ENCODE data around the gene GPRC5C.
A peak's percentile ranks its signal among the peaks of the same experiment; 100 is the strongest.

The GPRC5C gene

DNA sequence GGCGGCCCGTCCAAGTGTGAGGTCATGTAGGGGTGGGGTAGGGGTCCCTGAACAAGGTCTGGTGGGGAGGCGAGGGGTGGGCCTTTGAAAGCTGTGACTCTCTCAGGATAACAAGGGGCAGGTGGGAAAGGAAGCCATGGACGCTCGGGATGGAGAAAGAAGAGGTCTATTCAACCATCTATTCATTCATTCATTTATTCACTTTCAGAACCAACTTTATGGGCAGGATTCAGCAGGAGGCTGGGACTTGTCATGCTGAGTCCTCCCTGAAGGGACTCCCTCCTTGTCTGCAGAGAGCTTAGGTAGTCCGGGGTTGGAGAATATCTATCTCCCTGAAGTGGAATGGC is 25.9 kb downstream of the GPRC5C start:
- Histone ChIP-seq H3K27ac (ENCODE audit: low read depth, low read length) (no peak overlapping the region), H3K4me3 (ENCODE audit: low read depth in 1 of 2, low read length in 2 of 2) (no peak overlapping the region), H3K9ac (ENCODE audit: low read depth in 1 of 2, low read length in 2 of 2) (no peak overlapping the region), H3K4me1 (ENCODE audit: control insufficient read depth in 1 of 2, insufficient read depth in 2 of 2, low read length in 2 of 2) (peaks cover 27 to 30% of the 10 kb centered on the region in 2 donors), H3K27me3 (ENCODE audit: control insufficient read depth in 1 of 2, insufficient read depth in 2 of 2, low read length in 2 of 2) (no peaks in the 10 kb centered on the region), H3K36me3 (ENCODE audit: control insufficient read depth in 1 of 2, insufficient read depth in 2 of 2, low read length in 2 of 2) (no peaks in the 10 kb centered on the region), H3K9me3 (ENCODE audit: control insufficient read depth in 1 of 2, low read length in 2 of 2) (no peaks in the 10 kb centered on the region)

DNA sequence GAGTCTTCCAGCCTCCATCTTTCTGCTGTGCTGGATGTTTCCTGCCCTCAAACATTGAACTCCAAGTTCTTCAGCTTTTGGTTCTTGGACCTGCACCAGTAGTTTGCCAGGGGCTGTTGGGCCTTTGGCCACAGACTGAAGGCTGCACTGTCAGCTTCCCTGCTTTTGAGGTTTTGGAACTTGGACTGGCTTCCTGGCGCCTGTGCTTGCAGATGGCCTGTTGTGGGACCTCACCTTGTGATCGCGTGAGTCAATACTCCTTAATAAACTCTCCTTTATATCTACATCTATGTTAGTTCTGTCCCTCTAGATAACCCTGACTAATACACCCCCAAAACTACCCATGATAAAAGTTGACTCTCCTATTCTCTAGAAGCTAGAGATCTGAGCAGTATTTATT is 26.9 kb downstream of the GPRC5C start:
- no peak overlapping the region for H3K4me3 ChIP-seq (ENCODE audit: low read depth in 1 of 2, low read length in 2 of 2)
- H3K27me3 ChIP-seq (ENCODE audit: control insufficient read depth in 1 of 2, insufficient read depth in 2 of 2, low read length in 2 of 2), result no peaks in the 10 kb centered on the region
- H3K9me3 ChIP-seq (ENCODE audit: control insufficient read depth in 1 of 2, low read length in 2 of 2), result no peaks in the 10 kb centered on the region
- no peak overlapping the region for H3K27ac ChIP-seq (ENCODE audit: low read depth, low read length)
- peaks cover 28 to 29% of the 10 kb centered on the region in 2 donors for H3K4me1 ChIP-seq (ENCODE audit: control insufficient read depth in 1 of 2, insufficient read depth in 2 of 2, low read length in 2 of 2)
- no peak overlapping the region for H3K9ac ChIP-seq (ENCODE audit: low read depth in 1 of 2, low read length in 2 of 2)
- no peaks in the 10 kb centered on the region for H3K36me3 ChIP-seq (ENCODE audit: control insufficient read depth in 1 of 2, insufficient read depth in 2 of 2, low read length in 2 of 2)

DNA sequence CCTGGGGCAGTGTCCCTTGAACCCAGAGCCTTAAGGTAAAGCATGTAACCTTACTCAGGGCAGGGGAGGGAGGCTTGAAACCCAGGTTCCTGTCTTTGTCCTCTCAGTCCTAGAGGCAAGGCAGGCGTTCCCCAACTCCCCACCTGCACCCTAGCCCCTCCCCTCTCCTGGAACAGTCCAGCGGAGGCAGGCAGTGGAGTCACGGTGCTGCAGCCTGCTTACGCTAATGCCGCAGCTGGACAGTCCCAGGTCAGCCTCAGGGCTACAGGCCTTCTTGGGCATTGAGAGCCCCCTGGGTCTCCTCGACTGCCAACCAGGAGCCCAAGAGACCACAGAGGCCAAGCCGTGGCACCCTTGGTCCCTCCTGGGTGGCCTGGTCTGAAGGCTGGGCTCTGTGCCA is 27.7 kb downstream of the GPRC5C start:
- Histone ChIP-seq H3K27ac (ENCODE audit: low read depth, low read length) (no peak overlapping the region), H3K4me1 (ENCODE audit: control insufficient read depth in 1 of 2, insufficient read depth in 2 of 2, low read length in 2 of 2) (peaks cover 23 to 25% of the 10 kb centered on the region in 2 donors), H3K9me3 (ENCODE audit: control insufficient read depth in 1 of 2, low read length in 2 of 2) (no peaks in the 10 kb centered on the region), H3K36me3 (ENCODE audit: control insufficient read depth in 1 of 2, insufficient read depth in 2 of 2, low read length in 2 of 2) (no peaks in the 10 kb centered on the region), H3K27me3 (ENCODE audit: control insufficient read depth in 1 of 2, insufficient read depth in 2 of 2, low read length in 2 of 2) (no peaks in the 10 kb centered on the region), H3K9ac (ENCODE audit: low read depth in 1 of 2, low read length in 2 of 2) (no peak overlapping the region), H3K4me3 (ENCODE audit: low read depth in 1 of 2, low read length in 2 of 2) (no peak overlapping the region)

DNA sequence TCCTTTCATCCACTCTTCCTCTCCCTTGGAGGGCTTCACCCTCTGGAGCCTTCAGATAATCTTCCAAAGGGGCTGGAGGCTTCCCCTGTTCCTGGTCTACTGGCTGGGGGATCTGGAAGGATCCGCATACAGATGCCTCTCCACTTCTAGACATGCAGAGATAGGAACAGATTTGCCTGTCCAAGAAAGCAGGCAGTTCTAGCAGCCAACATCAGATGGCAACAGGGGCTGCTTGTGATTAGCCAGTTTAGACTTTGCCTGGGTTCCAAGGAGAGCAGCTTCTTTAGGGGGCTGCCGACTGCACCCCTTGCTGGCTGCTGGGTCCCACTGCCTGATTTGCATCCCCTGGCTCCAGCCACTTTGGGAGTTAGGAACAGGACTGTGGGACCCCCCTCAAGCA is 28.4 kb downstream of the GPRC5C start:
- Histone ChIP-seq H3K36me3 (ENCODE audit: control insufficient read depth in 1 of 2, insufficient read depth in 2 of 2, low read length in 2 of 2) (no peaks in the 10 kb centered on the region), H3K4me3 (ENCODE audit: low read depth in 1 of 2, low read length in 2 of 2) (no peak overlapping the region), H3K9me3 (ENCODE audit: control insufficient read depth in 1 of 2, low read length in 2 of 2) (no peaks in the 10 kb centered on the region), H3K27me3 (ENCODE audit: control insufficient read depth in 1 of 2, insufficient read depth in 2 of 2, low read length in 2 of 2) (no peaks in the 10 kb centered on the region), H3K9ac (ENCODE audit: low read depth in 1 of 2, low read length in 2 of 2) (no peak overlapping the region), H3K27ac (ENCODE audit: low read depth, low read length) (no peak overlapping the region), H3K4me1 (ENCODE audit: control insufficient read depth in 1 of 2, insufficient read depth in 2 of 2, low read length in 2 of 2) (peaks cover 17 to 19% of the 10 kb centered on the region in 2 donors)

DNA sequence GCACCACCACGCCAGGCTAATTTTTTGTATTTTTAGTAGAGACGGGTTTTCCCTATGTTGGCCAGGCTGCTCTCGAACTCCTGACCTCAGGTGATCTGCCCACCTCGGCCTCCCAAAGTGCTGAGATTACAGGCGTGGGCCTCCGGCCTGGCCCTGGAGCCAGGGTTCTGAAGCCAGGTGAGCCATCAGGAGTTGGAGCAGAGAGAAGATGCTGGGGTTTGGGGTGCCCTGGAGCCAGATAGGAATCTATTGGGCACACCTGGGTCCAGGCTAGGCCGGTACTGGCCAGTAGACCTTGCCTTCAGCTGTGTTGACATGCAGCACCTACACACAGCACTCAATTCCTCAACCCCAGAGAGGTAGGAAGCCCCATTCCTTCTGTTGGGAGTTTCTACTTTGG is 29.1 kb downstream of the GPRC5C start:
- H3K27me3 ChIP-seq (ENCODE audit: control insufficient read depth in 1 of 2, insufficient read depth in 2 of 2, low read length in 2 of 2), result peaks cover 0 to 2% of the 10 kb centered on the region in 2 donors
- no peak overlapping the region for H3K4me3 ChIP-seq (ENCODE audit: low read depth in 1 of 2, low read length in 2 of 2)
- peaks cover 17 to 23% of the 10 kb centered on the region in 2 donors for H3K4me1 ChIP-seq (ENCODE audit: control insufficient read depth in 1 of 2, insufficient read depth in 2 of 2, low read length in 2 of 2)
- H3K27ac ChIP-seq (ENCODE audit: low read depth, low read length), result no peak overlapping the region
- no peaks in the 10 kb centered on the region for H3K9me3 ChIP-seq (ENCODE audit: control insufficient read depth in 1 of 2, low read length in 2 of 2)
- no peaks in the 10 kb centered on the region for H3K36me3 ChIP-seq (ENCODE audit: control insufficient read depth in 1 of 2, insufficient read depth in 2 of 2, low read length in 2 of 2)
- H3K9ac ChIP-seq (ENCODE audit: low read depth in 1 of 2, low read length in 2 of 2), result no peak overlapping the region

GRCh38 chr17:74461611-74462010 is 29.7 kb downstream of the GPRC5C start:
- Histone ChIP-seq H3K36me3 (ENCODE audit: control insufficient read depth in 1 of 2, insufficient read depth in 2 of 2, low read length in 2 of 2) (no peaks in the 10 kb centered on the region), H3K9me3 (ENCODE audit: control insufficient read depth in 1 of 2, low read length in 2 of 2) (no peaks in the 10 kb centered on the region), H3K27me3 (ENCODE audit: control insufficient read depth in 1 of 2, insufficient read depth in 2 of 2, low read length in 2 of 2) (peaks cover 0 to 5% of the 10 kb centered on the region in 2 donors), H3K4me1 (ENCODE audit: control insufficient read depth in 1 of 2, insufficient read depth in 2 of 2, low read length in 2 of 2) (peaks cover 17 to 29% of the 10 kb centered on the region in 2 donors), H3K27ac (ENCODE audit: low read depth, low read length) (no peak overlapping the region), H3K4me3 (ENCODE audit: low read depth in 1 of 2, low read length in 2 of 2) (no peak overlapping the region), H3K9ac (ENCODE audit: low read depth in 1 of 2, low read length in 2 of 2) (no peak overlapping the region)

DNA sequence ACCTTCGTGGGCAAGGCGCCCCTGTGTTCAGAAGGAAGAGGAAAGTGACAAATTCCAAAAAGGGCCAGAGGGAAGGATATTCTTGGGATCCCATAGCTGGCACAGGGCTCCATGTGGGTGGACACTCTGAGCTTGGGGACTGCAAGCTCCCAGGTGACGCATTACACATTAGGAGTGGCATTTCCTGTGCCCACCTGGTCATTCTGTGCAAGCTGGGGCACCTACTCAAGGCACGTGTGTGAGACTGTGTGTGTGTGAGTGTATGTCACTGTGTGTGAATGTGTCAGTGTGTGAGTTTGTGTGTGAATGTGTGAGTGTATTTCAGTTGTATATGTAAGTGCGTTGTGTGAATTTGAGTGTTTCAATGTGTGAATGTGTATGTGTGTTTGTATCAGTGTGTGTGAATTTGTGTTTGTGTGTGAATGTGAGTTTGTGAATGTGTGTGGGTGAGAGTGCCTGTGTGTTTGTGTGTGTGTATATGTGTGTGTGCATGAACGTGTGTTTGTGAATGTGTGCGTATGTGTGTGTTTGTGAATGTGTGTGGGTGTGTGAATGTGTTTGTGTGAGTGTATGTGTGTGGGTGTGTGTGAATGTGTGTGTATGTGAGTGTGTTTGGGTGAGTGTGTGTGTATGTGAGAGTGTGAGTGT is 33.0 kb downstream of the GPRC5C start:
- no peaks in the 10 kb centered on the region for H3K9me3 ChIP-seq (ENCODE audit: control insufficient read depth in 1 of 2, low read length in 2 of 2)
- no peak overlapping the region for H3K4me3 ChIP-seq (ENCODE audit: low read depth in 1 of 2, low read length in 2 of 2)
- no peak overlapping the region for H3K9ac ChIP-seq (ENCODE audit: low read depth in 1 of 2, low read length in 2 of 2)
- H3K4me1 ChIP-seq (ENCODE audit: control insufficient read depth in 1 of 2, insufficient read depth in 2 of 2, low read length in 2 of 2), result peaks cover 11 to 28% of the 10 kb centered on the region in 2 donors
- H3K27ac ChIP-seq (ENCODE audit: low read depth, low read length), result no peak overlapping the region
- peaks cover 5% of the 10 kb centered on the region in 2 donors for H3K27me3 ChIP-seq (ENCODE audit: control insufficient read depth in 1 of 2, insufficient read depth in 2 of 2, low read length in 2 of 2)
- H3K36me3 ChIP-seq (ENCODE audit: control insufficient read depth in 1 of 2, insufficient read depth in 2 of 2, low read length in 2 of 2), result no peaks in the 10 kb centered on the region

DNA sequence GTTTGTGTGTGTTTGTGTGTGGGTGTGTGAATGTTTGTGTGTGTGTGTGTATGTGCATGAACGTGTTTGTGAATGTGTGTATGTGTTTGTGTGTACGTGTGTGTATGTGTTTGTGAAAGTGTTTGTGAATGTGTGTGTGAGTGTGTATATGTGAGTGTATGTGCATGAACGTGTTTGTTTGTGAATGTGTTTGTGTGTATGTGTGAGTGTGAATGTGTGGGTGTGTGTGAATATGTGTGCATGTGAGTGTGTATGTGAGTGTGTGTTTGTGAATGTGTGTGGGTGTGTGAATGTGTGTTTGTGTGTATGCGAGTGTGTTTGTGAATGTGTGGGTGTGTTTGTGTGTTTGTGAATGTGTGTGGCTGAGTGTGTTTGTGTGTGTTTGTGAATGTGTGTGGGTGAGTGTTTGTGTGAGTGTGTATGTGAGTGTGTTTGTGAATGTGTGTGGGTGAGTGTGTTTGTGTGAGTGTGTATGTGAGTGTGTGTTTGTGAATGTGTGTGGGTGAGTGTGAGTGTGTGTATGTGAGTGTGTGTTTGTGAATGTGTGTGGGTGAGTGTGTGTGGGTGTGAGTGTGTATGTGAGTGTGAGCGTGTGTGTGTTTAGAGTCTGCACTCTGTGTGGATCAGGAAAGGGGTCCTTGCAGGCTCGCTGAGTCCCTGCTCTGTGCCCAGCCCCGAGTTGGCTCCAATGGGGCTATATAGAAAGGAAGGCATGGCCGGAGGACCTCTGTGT is 33.7 kb downstream of the GPRC5C start:
- Histone ChIP-seq H3K4me3 (ENCODE audit: low read depth in 1 of 2, low read length in 2 of 2) (peak overlapping the region in 1 of 2 donors; percentile 42), H3K36me3 (ENCODE audit: control insufficient read depth in 1 of 2, insufficient read depth in 2 of 2, low read length in 2 of 2) (no peaks in the 10 kb centered on the region), H3K4me1 (ENCODE audit: control insufficient read depth in 1 of 2, insufficient read depth in 2 of 2, low read length in 2 of 2) (peaks cover 11 to 28% of the 10 kb centered on the region in 2 donors), H3K27ac (ENCODE audit: low read depth, low read length) (peak overlapping the region; percentile 39), H3K9ac (ENCODE audit: low read depth in 1 of 2, low read length in 2 of 2) (peak overlapping the region; percentile 42 to 47), H3K27me3 (ENCODE audit: control insufficient read depth in 1 of 2, insufficient read depth in 2 of 2, low read length in 2 of 2) (peaks cover 5% of the 10 kb centered on the region in 2 donors), H3K9me3 (ENCODE audit: control insufficient read depth in 1 of 2, low read length in 2 of 2) (no peaks in the 10 kb centered on the region)

DNA sequence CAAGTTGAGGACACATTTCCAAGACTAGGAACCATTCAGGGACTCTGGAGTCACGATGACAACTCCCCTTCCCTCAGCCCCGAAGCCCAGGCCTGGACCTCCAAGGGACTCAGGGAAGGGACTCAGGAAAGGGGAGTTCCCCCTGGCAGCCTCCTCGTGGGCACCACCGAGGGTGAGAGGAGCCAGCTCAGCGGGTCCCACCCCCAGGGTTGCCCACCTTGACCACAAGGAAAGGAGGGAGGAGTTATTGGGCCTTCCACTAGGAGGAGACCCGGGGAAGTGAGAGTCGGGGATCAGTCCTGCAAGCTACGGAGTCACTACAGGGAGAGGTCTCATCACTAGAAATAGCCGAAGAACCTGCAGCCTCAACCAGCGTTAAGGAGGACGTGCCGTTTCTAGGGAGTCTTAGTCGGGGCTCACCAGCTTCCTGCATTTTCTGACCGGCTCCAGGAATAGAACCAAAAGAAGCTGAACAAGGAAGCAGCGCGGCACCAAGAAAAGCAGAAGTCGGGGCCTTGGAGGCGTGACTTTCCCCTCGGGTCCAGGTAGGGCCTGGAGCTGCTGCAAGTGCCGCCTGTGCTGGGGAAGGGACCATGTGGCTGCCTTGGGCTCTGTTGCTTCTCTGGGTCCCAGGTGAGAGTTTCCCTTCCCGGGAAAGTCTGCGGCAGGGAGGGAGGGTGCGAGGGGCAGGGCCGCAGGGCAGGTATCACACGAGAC is 34.4 kb downstream of the GPRC5C start, which contains the start of gene CD300A:
TSS of gene CD300A (plus strand) at position 524 of the 717 bp plus-strand sequence. CDS start at position 594, 70 bp downstream.
- Histone ChIP-seq H3K36me3 (ENCODE audit: control insufficient read depth in 1 of 2, insufficient read depth in 2 of 2, low read length in 2 of 2) (no peaks in the 10 kb centered on the region), H3K4me1 (ENCODE audit: control insufficient read depth in 1 of 2, insufficient read depth in 2 of 2, low read length in 2 of 2) (peaks cover 11 to 28% of the 10 kb centered on the region in 2 donors), H3K9me3 (ENCODE audit: control insufficient read depth in 1 of 2, low read length in 2 of 2) (no peaks in the 10 kb centered on the region), H3K27me3 (ENCODE audit: control insufficient read depth in 1 of 2, insufficient read depth in 2 of 2, low read length in 2 of 2) (peaks cover 5% of the 10 kb centered on the region in 2 donors), H3K27ac (ENCODE audit: low read depth, low read length) (peak within 1 kb of the TSS; percentile 52), H3K4me3 (ENCODE audit: low read depth in 1 of 2, low read length in 2 of 2) (peak within 1 kb of the TSS; percentile 65 to 69), H3K9ac (ENCODE audit: low read depth in 1 of 2, low read length in 2 of 2) (peak within 1 kb of the TSS; percentile 42 to 47)

- H3K9me3 ChIP-seq (ENCODE audit: control insufficient read depth in 1 of 2, low read length in 2 of 2), result no peaks in the 10 kb centered on the region
- H3K4me3 ChIP-seq (ENCODE audit: low read depth in 1 of 2, low read length in 2 of 2), result peak overlapping the region; percentile 42 to 60
- peaks cover 5% of the 10 kb centered on the region in 2 donors for H3K27me3 ChIP-seq (ENCODE audit: control insufficient read depth in 1 of 2, insufficient read depth in 2 of 2, low read length in 2 of 2)
- H3K4me1 ChIP-seq (ENCODE audit: control insufficient read depth in 1 of 2, insufficient read depth in 2 of 2, low read length in 2 of 2), result peaks cover 11 to 28% of the 10 kb centered on the region in 2 donors
- peak overlapping the region; percentile 41 to 47 for H3K9ac ChIP-seq (ENCODE audit: low read depth in 1 of 2, low read length in 2 of 2)
- no peaks in the 10 kb centered on the region for H3K36me3 ChIP-seq (ENCODE audit: control insufficient read depth in 1 of 2, insufficient read depth in 2 of 2, low read length in 2 of 2)
- H3K27ac ChIP-seq (ENCODE audit: low read depth, low read length), result peak overlapping the region; percentile 52
These were observed 34.9 kb downstream of the GPRC5C start for GRCh38 chr17:74466828-74467184.

Data from duodenal mucosa (tissue), 2 donors.